ENCODE measurements around the gene SHTN1.

Gene SHTN1

GRCh38 chr10:116919706-116920105 lies 85.3 kb downstream of the SHTN1 start:
- H3K27ac ChIP-seq = no peak overlapping the region
- DNase-seq (ENCODE audit: low read depth, low spot score) = no peak

- no peak for DNase-seq (ENCODE audit: low read depth, low spot score)
Observed at GRCh38 chr10:116919164-116919563, 85.8 kb downstream of the SHTN1 start.

GRCh38 chr10:116918583-116918982 lies 86.4 kb downstream of the SHTN1 start:
- DNase-seq (ENCODE audit: low read depth, low spot score) = no peak
- no peak overlapping the region for H3K27ac ChIP-seq

More at GRCh38 chr10:116919164-116919563, 85.8 kb downstream of the SHTN1 start:
- no peak overlapping the region for H3K27ac ChIP-seq

GRCh38 chr10:116917481-116917880 lies 87.5 kb downstream of the SHTN1 start:
- no peak overlapping the region for H3K27ac ChIP-seq
- DNase-seq (ENCODE audit: low read depth, low spot score) = no peak

- DNase-seq (ENCODE audit: low read depth, low spot score) = no peak
- H3K27ac ChIP-seq = no peak overlapping the region
Observed at GRCh38 chr10:116915340-116915739, 89.6 kb downstream of the SHTN1 start.

GRCh38 chr10:116913695-116914094 lies 91.3 kb downstream of the SHTN1 start:
- no peak overlapping the region for H3K27ac ChIP-seq
- no peak for DNase-seq (ENCODE audit: low read depth, low spot score)

- no peak overlapping the region for H3K27ac ChIP-seq
- no peak for DNase-seq (ENCODE audit: low read depth, low spot score)
Observed at GRCh38 chr10:116912162-116912561, 92.8 kb downstream of the SHTN1 start.

GRCh38 chr10:116910910-116911309 lies 94.1 kb downstream of the SHTN1 start:
- no peak overlapping the region for H3K27ac ChIP-seq
- no peak for DNase-seq (ENCODE audit: low read depth, low spot score)

- DNase-seq (ENCODE audit: low read depth, low spot score) = no peak
- no peak overlapping the region for H3K27ac ChIP-seq
Observed at GRCh38 chr10:116909307-116909706, 95.7 kb downstream of the SHTN1 start.

- H3K27ac ChIP-seq = no peak overlapping the region
Observed at GRCh38 chr10:116907245-116907987, 97.6 kb downstream of the SHTN1 start.

GRCh38 chr10:116905845-116906210 lies 99.2 kb downstream of the SHTN1 start:
- no peak overlapping the region for H3K27ac ChIP-seq
- no peak for DNase-seq (ENCODE audit: low read depth, low spot score)

More at GRCh38 chr10:116907245-116907987, 97.6 kb downstream of the SHTN1 start:
- DNase-seq (ENCODE audit: low read depth, low spot score) = no peak

GRCh38 chr10:116899626-116900025 lies 105.4 kb downstream of the SHTN1 start:
- no peak overlapping the region for H3K27ac ChIP-seq
- DNase-seq (ENCODE audit: low read depth, low spot score) = no peak

- no peak overlapping the region for H3K27ac ChIP-seq
- no peak for DNase-seq (ENCODE audit: low read depth, low spot score)
Observed at GRCh38 chr10:116893686-116894037, 111.3 kb downstream of the SHTN1 start.

- DNase-seq (ENCODE audit: low read depth, low spot score) = no peak
- H3K27ac ChIP-seq = no peak overlapping the region
Observed at GRCh38 chr10:116892907-116893685, 111.9 kb downstream of the SHTN1 start.

- H3K27ac ChIP-seq = no peak overlapping the region
- DNase-seq (ENCODE audit: low read depth, low spot score) = no peak
Observed at GRCh38 chr10:116891208-116891607, 113.8 kb downstream of the SHTN1 start.

- H3K27ac ChIP-seq = peak overlapping the region; percentile 48
- no peak for DNase-seq (ENCODE audit: low read depth, low spot score)
Observed at GRCh38 chr10:116889066-116889465, 115.9 kb downstream of the SHTN1 start.

- peak overlapping the region; percentile 48 for H3K27ac ChIP-seq
- DNase-seq (ENCODE audit: low read depth, low spot score) = peak; percentile 65
Observed at GRCh38 chr10:116888380-116889055, 116.5 kb downstream of the SHTN1 start.

- H3K27ac ChIP-seq = no peak overlapping the region
- DNase-seq (ENCODE audit: low read depth, low spot score) = no peak
Observed at GRCh38 chr10:116886772-116887171, 118.2 kb downstream of the SHTN1 start.

- H3K27ac ChIP-seq = no peak overlapping the region
- no peak for DNase-seq (ENCODE audit: low read depth, low spot score)
Observed at GRCh38 chr10:116882639-116883038, 122.3 kb downstream of the SHTN1 start.

GRCh38 chr10:116880716-116881482 lies 124.1 kb downstream of the SHTN1 start:
- no peak for DNase-seq (ENCODE audit: low read depth, low spot score)
- no peak overlapping the region for H3K27ac ChIP-seq

Measured in epithelial cell of prostate (primary cell).